ENCODE data around the gene VPS51. TPM values are rescaled to one million over a fixed set of nuclear protein-coding genes. Genes with fewer than 3 reads are reported as not detected.

Gene VPS51
- total RNA-seq, 2 donors from 2014 or later, result 323 to 542 TPM

DNA sequence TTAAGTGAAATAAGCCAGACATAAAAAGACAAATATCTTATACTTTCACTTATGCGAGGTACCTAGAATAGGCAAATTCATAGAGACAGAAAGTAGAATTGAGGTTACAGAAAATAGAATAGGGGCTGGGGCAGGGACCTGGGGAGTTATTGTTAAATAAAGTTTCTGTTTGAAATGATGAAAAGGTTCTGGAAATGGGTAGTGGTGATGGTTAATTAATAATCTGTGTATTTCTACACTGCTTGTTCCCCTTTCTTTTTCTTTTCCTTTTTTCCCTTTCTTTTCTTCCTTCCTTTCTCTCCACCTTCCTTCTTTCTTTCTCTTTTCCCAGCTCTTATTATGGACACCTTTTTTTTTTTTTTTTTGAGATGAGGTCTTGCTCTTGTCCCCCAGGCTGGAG is 40.5 kb upstream of the VPS51 start:
- H3K27ac ChIP-seq, result no peak overlapping the region
- 88% methylated on average over 1 of the region's 1 CpG for WGBS
- H3K36me3 ChIP-seq, result no peaks in the 10 kb centered on the region
- H3K4me1 ChIP-seq (replicated peaks), result no peaks in the 10 kb centered on the region
- intact Hi-C loops (cut with DNase I), result no loop called here
- no peak for DNase-seq (ENCODE audit: low spot score)
- H3K4me3 ChIP-seq, result no peak overlapping the region
- TF ChIP-seq POLR2AphosphoS5 (IDR thresholded peaks at IDR 0.05) (no peak), POLR2A (IDR thresholded peaks at IDR 0.05) (no peak)
- TF ChIP-seq, protein P1, sequence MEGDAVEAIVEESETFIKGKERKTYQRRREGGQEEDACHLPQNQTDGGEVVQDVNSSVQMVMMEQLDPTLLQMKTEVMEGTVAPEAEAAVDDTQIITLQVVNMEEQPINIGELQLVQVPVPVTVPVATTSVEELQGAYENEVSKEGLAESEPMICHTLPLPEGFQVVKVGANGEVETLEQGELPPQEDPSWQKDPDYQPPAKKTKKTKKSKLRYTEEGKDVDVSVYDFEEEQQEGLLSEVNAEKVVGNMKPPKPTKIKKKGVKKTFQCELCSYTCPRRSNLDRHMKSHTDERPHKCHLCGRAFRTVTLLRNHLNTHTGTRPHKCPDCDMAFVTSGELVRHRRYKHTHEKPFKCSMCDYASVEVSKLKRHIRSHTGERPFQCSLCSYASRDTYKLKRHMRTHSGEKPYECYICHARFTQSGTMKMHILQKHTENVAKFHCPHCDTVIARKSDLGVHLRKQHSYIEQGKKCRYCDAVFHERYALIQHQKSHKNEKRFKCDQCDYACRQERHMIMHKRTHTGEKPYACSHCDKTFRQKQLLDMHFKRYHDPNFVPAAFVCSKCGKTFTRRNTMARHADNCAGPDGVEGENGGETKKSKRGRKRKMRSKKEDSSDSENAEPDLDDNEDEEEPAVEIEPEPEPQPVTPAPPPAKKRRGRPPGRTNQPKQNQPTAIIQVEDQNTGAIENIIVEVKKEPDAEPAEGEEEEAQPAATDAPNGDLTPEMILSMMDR (IDR thresholded peaks at IDR 0.05), result no peak
- H3K27me3 ChIP-seq (replicated peaks; ENCODE audit: insufficient read depth), result no peaks in the 10 kb centered on the region
- H3K9me3 ChIP-seq, result no peaks in the 10 kb centered on the region

- TF ChIP-seq, protein P1 (IDR thresholded peaks at IDR 0.05), result no peak
- TF ChIP-seq POLR2AphosphoS5 (IDR thresholded peaks at IDR 0.05) (no peak), POLR2A (IDR thresholded peaks at IDR 0.05) (no peak)
- no peak for DNase-seq (ENCODE audit: low spot score)
- Histone ChIP-seq H3K36me3 (no peaks in the 10 kb centered on the region), H3K27ac (no peak overlapping the region), H3K27me3 (replicated peaks; ENCODE audit: insufficient read depth) (no peaks in the 10 kb centered on the region), H3K4me3 (no peak overlapping the region), H3K9me3 (no peaks in the 10 kb centered on the region), H3K4me1 (replicated peaks) (no peaks in the 10 kb centered on the region)
- 93% methylated on average over 6 of the region's 6 CpGs for WGBS
- intact Hi-C loops (cut with DNase I), result no loop called here
Observed at GRCh38 chr11:65056999-65057398, 39.0 kb upstream of the VPS51 start.

DNA sequence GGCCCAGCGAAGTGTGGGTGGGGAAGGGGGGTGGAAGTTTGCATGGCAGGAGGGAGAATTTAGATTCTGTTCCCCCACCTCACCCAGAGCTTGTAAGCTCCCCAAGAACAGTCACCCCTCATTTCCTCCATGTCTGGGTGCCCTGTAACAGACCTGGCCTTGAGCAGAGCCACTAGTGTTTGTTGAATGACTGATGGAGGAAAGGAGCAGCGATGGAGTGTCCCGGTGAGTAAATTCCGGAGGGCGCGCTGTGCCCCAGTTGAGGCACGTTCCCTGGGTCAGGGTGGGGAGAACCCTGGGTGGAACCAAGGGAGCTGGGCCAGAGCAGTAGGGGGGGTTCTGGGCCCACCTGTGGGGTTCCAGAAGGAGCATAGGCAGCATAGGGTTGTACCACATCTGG is 38.5 kb upstream of the VPS51 start:
- Histone ChIP-seq H3K4me1 (replicated peaks) (no peaks in the 10 kb centered on the region), H3K9me3 (no peaks in the 10 kb centered on the region), H3K4me3 (no peak overlapping the region), H3K27ac (no peak overlapping the region), H3K27me3 (replicated peaks; ENCODE audit: insufficient read depth) (no peaks in the 10 kb centered on the region), H3K36me3 (no peaks in the 10 kb centered on the region)
- TF ChIP-seq POLR2A (IDR thresholded peaks at IDR 0.05) (no peak), POLR2AphosphoS5 (IDR thresholded peaks at IDR 0.05) (no peak)
- TF ChIP-seq, protein P1 (IDR thresholded peaks at IDR 0.05), result no peak
- WGBS, result 92% methylated on average over 7 of the region's 7 CpGs
- no peak for DNase-seq (ENCODE audit: low spot score)
- intact Hi-C loops (cut with DNase I), result no loop called here

DNA sequence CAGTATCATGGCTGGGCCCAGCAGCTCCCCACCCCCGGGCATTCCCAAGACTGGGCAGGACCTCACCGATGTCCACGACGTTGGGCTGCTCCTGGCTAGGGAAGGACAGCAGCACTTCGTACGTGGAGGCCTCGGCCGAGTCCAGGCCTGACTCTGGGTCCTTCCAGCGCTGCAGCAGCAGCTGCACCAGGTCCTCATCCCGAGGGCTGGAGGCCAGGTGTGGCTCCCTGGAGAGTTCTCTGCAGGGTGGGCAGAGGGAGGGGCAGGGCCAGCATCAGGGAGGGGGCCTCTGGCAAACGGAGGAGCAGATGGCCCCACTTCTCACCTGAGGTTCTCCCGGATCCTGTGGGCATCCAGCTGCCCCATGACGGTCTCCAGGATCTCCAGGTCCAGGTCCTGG is 38.0 kb upstream of the VPS51 start:
- Histone ChIP-seq H3K27ac (no peak overlapping the region), H3K4me3 (no peak overlapping the region), H3K36me3 (no peaks in the 10 kb centered on the region), H3K27me3 (replicated peaks; ENCODE audit: insufficient read depth) (no peaks in the 10 kb centered on the region), H3K9me3 (no peaks in the 10 kb centered on the region), H3K4me1 (replicated peaks) (no peaks in the 10 kb centered on the region)
- TF ChIP-seq POLR2AphosphoS5 (IDR thresholded peaks at IDR 0.05), result no peak
- no peak for TF ChIP-seq POLR2A (IDR thresholded peaks at IDR 0.05)
- TF ChIP-seq, protein P1 (IDR thresholded peaks at IDR 0.05), result no peak
- DNase-seq (ENCODE audit: low spot score), result no peak
- intact Hi-C loops (cut with DNase I), result no loop called here
- 61% methylated on average over 12 of the region's 13 CpGs for WGBS

GRCh38 chr11:65058419-65059054 is 37.5 kb upstream of the VPS51 start, which contains the start of gene NAALADL1:
Gene NAALADL1, minus strand, starts transcription at chr11:65058553. Its CDS starts 32 bp downstream, at chr11:65058521.
- 86% methylated on average over 7 of the region's 8 CpGs for WGBS
- H3K27me3 ChIP-seq (replicated peaks; ENCODE audit: insufficient read depth), result no peaks in the 10 kb centered on the region
- TF ChIP-seq POLR2AphosphoS5 (IDR thresholded peaks at IDR 0.05), result no peak
- TF ChIP-seq POLR2A (IDR thresholded peaks at IDR 0.05), result no peak
- TF ChIP-seq, protein P1 (IDR thresholded peaks at IDR 0.05), result no peak
- intact Hi-C loops (cut with DNase I), result no loop called here
- H3K9me3 ChIP-seq, result no peaks in the 10 kb centered on the region
- no peaks in the 10 kb centered on the region for H3K36me3 ChIP-seq
- H3K27ac ChIP-seq, result no peak within 1 kb of the TSS
- H3K4me1 ChIP-seq (replicated peaks), result no peaks in the 10 kb centered on the region
- no peak within 1 kb of the TSS for H3K4me3 ChIP-seq
- DNase-seq (ENCODE audit: low spot score), result no peak
